HEK293 (cell line): ENCODE results near the gene ARL8B.

Source experiments
- CTCF ChIA-PET: fragments of 350-600 bp; formaldehyde crosslinking; extraction: SDS; loops from one replicate; lab custom pipeline; 2021; ENCODE audit warnings: antibody characterized with exemption; lab: Yijun Ruan, JAX
- POLR2A ChIA-PET: fragments of 300-600 bp; formaldehyde crosslinking; extraction: SDS; loops from one replicate; lab custom pipeline; 2020; ENCODE audit warnings: antibody characterized with exemption, inconsistent platforms; lab: Yijun Ruan, JAX
- H3K27ac ChIP-seq: fragments of 200-500 bp; sonication (Bioruptor generic); 2 replicates; pipeline ENCODE4 v1.5.1; 2014; ENCODE audit warnings: low read depth, low read length, control low read depth, inconsistent platforms; ENCODE audit errors: extremely low read depth
- H3K36me3 ChIP-seq, 2 experiments: fragments of 200-500 bp in 1 of 2; sonication (Bioruptor generic) in 1 of 2; 1 replicate in 1 of 2; 2 replicates in 1 of 2; pipeline ENCODE4 v1.5.1; 2014 to 2017; ENCODE audit warnings: inconsistent platforms in 2 of 2, low read length in 2 of 2; ENCODE audit not compliant: control insufficient read depth in 2 of 2, insufficient read depth in 1 of 2
- H3K4me1 ChIP-seq: fragments of 200-500 bp; sonication (Bioruptor generic); 2 replicates; pipeline ENCODE4 v1.5.1; 2014; ENCODE audit warnings: mild to moderate bottlenecking, low read length, inconsistent platforms; ENCODE audit not compliant: control insufficient read depth, insufficient read depth
- H3K4me3 ChIP-seq: 2 replicates; pipeline ENCODE4 v1.5.1; 2011; ENCODE audit warnings: low read depth, mild to moderate bottlenecking, control low read depth, low read length, moderate library complexity
- H3K9me3 ChIP-seq: fragments of 200-500 bp; sonication (Bioruptor generic); 2 replicates; pipeline ENCODE4 v1.5.1; 2014; ENCODE audit warnings: low read depth, low read length, inconsistent platforms; ENCODE audit not compliant: control insufficient read depth, insufficient read depth
- OSR2 ChIP-seq: fragments of 450-650 bp; formaldehyde crosslinking; IDR thresholded peaks from 2 replicates; pipeline ENCODE4 v1.5.1; 2016; ENCODE audit warnings: missing biosample characterization, missing genetic modification characterization
- ZNF157 ChIP-seq: fragments of 450-650 bp; formaldehyde crosslinking; IDR thresholded peaks from 2 replicates; pipeline ENCODE4 v1.5.1; 2016; ENCODE audit warnings: missing biosample characterization, missing genetic modification characterization
- ZNF202 ChIP-seq: fragments of 450-650 bp; formaldehyde crosslinking; IDR thresholded peaks from 2 replicates; pipeline ENCODE4 v1.5.1; 2016; ENCODE audit warnings: missing biosample characterization, missing genetic modification characterization, borderline replicate concordance
- ZNF24 ChIP-seq: fragments of 450-650 bp; formaldehyde crosslinking; IDR thresholded peaks from 2 replicates; pipeline ENCODE4 v1.5.1; 2016; ENCODE audit warnings: missing biosample characterization, missing genetic modification characterization
- ZNF366 ChIP-seq: fragments of 450-650 bp; formaldehyde crosslinking; conservative IDR thresholded peaks from 2 replicates; pipeline ENCODE4 v1.5.1; 2016; ENCODE audit warnings: missing biosample characterization, missing genetic modification characterization
- ZNF610 ChIP-seq: fragments of 450-650 bp; formaldehyde crosslinking; IDR thresholded peaks from 2 replicates; pipeline ENCODE4 v1.5.1; 2016; ENCODE audit warnings: missing biosample characterization, missing genetic modification characterization, borderline replicate concordance
- ZNF623 ChIP-seq: fragments of 450-650 bp; formaldehyde crosslinking; IDR thresholded peaks from 2 replicates; pipeline ENCODE4 v1.5.1; 2016; ENCODE audit warnings: missing biosample characterization, missing genetic modification characterization
- ZNF658 ChIP-seq: fragments of 450-650 bp; formaldehyde crosslinking; IDR thresholded peaks from 2 replicates; pipeline ENCODE4; 2016; ENCODE audit warnings: missing biosample characterization, missing genetic modification characterization
- ZNF701 ChIP-seq: fragments of 450-650 bp; formaldehyde crosslinking; IDR thresholded peaks from 2 replicates; pipeline ENCODE4 v1.5.1; 2016; ENCODE audit warnings: missing biosample characterization, missing genetic modification characterization
- ZSCAN16 ChIP-seq: fragments of 450-650 bp; formaldehyde crosslinking; IDR thresholded peaks from 2 replicates; pipeline ENCODE4 v1.5.1; 2016; ENCODE audit warnings: missing biosample characterization, missing genetic modification characterization
- TF ChIP-seq, protein P1 (sequence below): fragments of 450-650 bp; formaldehyde crosslinking; IDR thresholded peaks from 2 replicates; pipeline ENCODE4 v1.5.1; 2016; ENCODE audit warnings: missing biosample characterization, missing genetic modification characterization
- TF ChIP-seq, protein P2 (sequence below): fragments of 450-650 bp; formaldehyde crosslinking; IDR thresholded peaks from 2 replicates; pipeline ENCODE4 v1.5.1; 2016; ENCODE audit warnings: missing biosample characterization, missing genetic modification characterization
- TF ChIP-seq, protein P3 (sequence below): fragments of 450-650 bp; formaldehyde crosslinking; IDR thresholded peaks from 2 replicates; pipeline ENCODE4 v1.5.1; 2016; ENCODE audit warnings: missing biosample characterization, missing genetic modification characterization, low read depth

Gene ARL8B

DNA sequence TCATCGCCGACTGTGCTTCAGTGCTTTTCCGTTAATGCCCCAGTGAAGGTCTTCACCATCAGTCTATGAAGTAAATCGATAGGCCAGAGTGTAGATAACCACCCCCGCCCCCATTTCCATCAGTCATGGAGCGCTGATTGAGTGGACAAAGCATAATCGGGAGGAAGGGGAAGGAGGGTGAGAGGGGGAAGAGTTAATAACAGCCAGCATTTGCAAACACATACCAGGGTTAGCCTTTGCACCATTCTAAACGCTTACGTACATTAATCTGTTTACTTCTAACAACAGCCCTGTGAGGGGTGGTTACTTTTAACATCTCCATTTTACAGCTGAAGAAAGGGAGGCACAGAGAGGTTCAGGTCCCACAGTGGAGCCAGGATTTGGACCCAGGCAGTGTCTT lies 92.3 kb downstream of the ARL8B start:
- H3K9me3 ChIP-seq, result no peaks in the 10 kb centered on the region
- CTCF ChIA-PET, result no interaction called here
- POLR2A ChIA-PET, result no interaction called here
- no peak overlapping the region for H3K4me3 ChIP-seq
- TF ChIP-seq, protein P1, sequence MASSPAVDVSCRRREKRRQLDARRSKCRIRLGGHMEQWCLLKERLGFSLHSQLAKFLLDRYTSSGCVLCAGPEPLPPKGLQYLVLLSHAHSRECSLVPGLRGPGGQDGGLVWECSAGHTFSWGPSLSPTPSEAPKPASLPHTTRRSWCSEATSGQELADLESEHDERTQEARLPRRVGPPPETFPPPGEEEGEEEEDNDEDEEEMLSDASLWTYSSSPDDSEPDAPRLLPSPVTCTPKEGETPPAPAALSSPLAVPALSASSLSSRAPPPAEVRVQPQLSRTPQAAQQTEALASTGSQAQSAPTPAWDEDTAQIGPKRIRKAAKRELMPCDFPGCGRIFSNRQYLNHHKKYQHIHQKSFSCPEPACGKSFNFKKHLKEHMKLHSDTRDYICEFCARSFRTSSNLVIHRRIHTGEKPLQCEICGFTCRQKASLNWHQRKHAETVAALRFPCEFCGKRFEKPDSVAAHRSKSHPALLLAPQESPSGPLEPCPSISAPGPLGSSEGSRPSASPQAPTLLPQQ (tag by site-specific recombination), result no peak
- TF ChIP-seq OSR2, result no peak
- H3K4me1 ChIP-seq, result peaks cover 9% of the 10 kb centered on the region
- no peak overlapping the region for H3K27ac ChIP-seq
- peaks cover 28 to 94% of the 10 kb centered on the region in 2 experiments for H3K36me3 ChIP-seq

DNA sequence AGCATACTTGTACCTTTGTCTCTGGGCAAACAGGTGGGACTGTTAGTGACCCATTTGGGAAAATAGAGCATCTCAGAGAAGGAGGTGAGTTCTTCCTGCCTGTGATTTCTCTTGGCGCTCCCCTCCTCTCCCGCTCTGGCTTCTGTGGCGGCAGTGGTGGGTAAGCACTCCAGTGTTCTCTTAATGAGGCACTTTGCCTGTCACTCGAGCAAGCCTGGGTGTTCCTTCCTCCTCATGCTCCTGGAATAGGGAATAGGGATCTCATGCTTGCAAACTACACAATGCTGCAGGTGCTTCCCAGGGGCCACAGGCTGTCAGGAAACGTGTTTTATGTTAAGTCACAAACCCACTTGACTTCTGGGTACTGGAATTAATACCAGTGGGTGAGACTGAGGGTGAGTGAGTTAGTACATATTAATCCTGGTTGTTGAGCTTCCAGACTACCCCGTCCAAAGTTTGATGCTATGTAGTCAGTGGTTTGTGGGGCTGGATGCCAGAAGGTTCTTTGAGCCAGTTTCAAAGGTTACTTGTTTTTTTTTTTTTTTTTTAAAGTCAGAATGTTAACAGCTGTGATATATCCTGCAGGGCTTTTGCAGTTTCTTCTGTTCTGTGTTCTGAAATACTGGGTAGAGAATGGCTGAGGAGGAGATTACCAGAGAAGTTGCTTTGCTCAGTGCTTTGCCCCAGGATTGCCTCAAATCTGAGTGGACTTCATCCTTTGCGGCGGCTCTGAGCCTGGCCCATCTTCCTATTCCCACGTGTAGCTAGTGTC lies 95.9 kb downstream of the ARL8B start:
- Histone ChIP-seq H3K4me1 (no peaks in the 10 kb centered on the region), H3K4me3 (no peak overlapping the region), H3K27ac (no peak overlapping the region), H3K9me3 (no peaks in the 10 kb centered on the region), H3K36me3 (peaks cover 17 to 69% of the 10 kb centered on the region in 2 experiments)
- 0 out of 2 replicates have a peak, but pooled peaks have one; percentile 32 for TF ChIP-seq OSR2
- TF ChIP-seq ZNF366, result no peak
- CTCF ChIA-PET, result no interaction called here
- POLR2A ChIA-PET, result interaction anchor here (0.7 kb wide), 1 partner anchor 1381 kb away, joined by 3 read pairs; no protein-coding TSS in a partner anchor

DNA sequence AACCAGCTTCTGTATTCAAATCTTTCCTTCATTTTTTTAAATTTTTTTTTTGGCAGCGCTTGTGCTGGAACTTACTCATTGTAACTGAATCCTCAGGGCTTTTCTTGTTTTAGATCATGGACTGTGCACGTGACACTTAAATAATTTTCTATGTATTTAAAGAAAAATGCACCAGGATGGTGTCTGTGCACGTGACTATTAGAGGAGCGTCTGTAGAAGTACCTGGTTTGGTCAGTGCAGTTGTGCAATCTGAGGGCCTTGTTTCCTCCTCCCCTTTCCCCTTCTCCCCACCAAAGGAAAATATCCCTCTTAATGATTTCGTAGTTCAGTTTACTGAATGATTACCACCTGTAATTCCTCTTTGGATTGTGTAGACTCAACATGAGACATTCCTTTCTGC lies 96.7 kb downstream of the ARL8B start:
- POLR2A ChIA-PET, result interaction anchor here (0.7 kb wide), 1 partner anchor 1381 kb away, joined by 3 read pairs; no protein-coding TSS in a partner anchor

More for the DNA sequence above, 96.7 kb downstream of the ARL8B start:
- Histone ChIP-seq H3K9me3 (no peaks in the 10 kb centered on the region), H3K36me3 (peaks cover 14 to 61% of the 10 kb centered on the region in 2 experiments), H3K4me1 (no peaks in the 10 kb centered on the region)
- TF ChIP-seq ZNF701 (tag by site-specific recombination) (no peak), ZNF24 (no peak), ZNF623 (no peak), ZSCAN16 (no peak), ZNF658 (tag by site-specific recombination) (no peak), ZNF202 (tag by site-specific recombination) (no peak), ZNF610 (tag by site-specific recombination) (no peak), ZNF157 (tag by site-specific recombination) (no peak)
- TF ChIP-seq, protein P2, sequence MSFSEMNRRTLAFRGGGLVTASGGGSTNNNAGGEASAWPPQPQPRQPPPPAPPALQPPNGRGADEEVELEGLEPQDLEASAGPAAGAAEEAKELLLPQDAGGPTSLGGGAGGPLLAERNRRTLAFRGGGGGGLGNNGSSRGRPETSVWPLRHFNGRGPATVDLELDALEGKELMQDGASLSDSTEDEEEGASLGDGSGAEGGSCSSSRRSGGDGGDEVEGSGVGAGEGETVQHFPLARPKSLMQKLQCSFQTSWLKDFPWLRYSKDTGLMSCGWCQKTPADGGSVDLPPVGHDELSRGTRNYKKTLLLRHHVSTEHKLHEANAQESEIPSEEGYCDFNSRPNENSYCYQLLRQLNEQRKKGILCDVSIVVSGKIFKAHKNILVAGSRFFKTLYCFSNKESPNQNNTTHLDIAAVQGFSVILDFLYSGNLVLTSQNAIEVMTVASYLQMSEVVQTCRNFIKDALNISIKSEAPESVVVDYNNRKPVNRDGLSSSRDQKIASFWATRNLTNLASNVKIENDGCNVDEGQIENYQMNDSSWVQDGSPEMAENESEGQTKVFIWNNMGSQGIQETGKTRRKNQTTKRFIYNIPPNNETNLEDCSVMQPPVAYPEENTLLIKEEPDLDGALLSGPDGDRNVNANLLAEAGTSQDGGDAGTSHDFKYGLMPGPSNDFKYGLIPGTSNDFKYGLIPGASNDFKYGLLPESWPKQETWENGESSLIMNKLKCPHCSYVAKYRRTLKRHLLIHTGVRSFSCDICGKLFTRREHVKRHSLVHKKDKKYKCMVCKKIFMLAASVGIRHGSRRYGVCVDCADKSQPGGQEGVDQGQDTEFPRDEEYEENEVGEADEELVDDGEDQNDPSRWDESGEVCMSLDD, result no peak
- TF ChIP-seq, protein P3, sequence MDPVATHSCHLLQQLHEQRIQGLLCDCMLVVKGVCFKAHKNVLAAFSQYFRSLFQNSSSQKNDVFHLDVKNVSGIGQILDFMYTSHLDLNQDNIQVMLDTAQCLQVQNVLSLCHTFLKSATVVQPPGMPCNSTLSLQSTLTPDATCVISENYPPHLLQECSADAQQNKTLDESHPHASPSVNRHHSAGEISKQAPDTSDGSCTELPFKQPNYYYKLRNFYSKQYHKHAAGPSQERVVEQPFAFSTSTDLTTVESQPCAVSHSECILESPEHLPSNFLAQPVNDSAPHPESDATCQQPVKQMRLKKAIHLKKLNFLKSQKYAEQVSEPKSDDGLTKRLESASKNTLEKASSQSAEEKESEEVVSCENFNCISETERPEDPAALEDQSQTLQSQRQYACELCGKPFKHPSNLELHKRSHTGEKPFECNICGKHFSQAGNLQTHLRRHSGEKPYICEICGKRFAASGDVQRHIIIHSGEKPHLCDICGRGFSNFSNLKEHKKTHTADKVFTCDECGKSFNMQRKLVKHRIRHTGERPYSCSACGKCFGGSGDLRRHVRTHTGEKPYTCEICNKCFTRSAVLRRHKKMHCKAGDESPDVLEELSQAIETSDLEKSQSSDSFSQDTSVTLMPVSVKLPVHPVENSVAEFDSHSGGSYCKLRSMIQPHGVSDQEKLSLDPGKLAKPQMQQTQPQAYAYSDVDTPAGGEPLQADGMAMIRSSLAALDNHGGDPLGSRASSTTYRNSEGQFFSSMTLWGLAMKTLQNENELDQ (tag by site-specific recombination), result no peak
- TF ChIP-seq, all 188 proteins: peak for 0
- H3K4me3 ChIP-seq, result no peak overlapping the region
- CTCF ChIA-PET, result no interaction called here
- H3K27ac ChIP-seq, result no peak overlapping the region
